ENCODE results near the gene PLA2G4B. TPM values are rescaled to one million over a fixed set of nuclear protein-coding genes. Genes with fewer than 3 reads are reported as not detected.

Gene PLA2G4B
- total RNA-seq, 1 donor from 2014 or later = 8.2 TPM

DNA sequence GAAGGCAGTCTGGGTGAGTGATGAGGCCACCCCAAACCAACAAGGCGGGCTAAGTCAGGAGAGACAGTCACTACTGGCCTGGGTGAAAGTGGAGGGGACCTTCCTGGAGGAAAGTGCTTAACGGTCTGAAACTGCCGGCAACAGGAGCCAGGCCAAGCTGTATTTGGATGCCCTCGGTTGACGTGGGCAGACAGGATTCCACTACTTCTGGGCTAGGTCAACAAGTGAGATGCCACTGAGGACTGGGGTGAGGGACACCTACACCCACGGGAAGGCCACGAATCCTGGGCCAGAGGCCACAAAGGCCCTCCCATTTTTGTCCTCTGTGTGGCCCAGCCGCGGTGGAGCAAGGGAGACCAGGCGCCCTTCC is 42.9 kb downstream of the PLA2G4B start:
- Histone ChIP-seq H3K4me3 (ENCODE audit: low read depth, low read length) (peak overlapping the region; percentile 13), H3K36me3 (ENCODE audit: control insufficient read depth, insufficient read depth, low read length) (no peaks in the 10 kb centered on the region), H3K27me3 (ENCODE audit: control insufficient read depth, insufficient read depth, low read length) (peaks cover 3% of the 10 kb centered on the region)
- TF ChIP-seq, protein P1, sequence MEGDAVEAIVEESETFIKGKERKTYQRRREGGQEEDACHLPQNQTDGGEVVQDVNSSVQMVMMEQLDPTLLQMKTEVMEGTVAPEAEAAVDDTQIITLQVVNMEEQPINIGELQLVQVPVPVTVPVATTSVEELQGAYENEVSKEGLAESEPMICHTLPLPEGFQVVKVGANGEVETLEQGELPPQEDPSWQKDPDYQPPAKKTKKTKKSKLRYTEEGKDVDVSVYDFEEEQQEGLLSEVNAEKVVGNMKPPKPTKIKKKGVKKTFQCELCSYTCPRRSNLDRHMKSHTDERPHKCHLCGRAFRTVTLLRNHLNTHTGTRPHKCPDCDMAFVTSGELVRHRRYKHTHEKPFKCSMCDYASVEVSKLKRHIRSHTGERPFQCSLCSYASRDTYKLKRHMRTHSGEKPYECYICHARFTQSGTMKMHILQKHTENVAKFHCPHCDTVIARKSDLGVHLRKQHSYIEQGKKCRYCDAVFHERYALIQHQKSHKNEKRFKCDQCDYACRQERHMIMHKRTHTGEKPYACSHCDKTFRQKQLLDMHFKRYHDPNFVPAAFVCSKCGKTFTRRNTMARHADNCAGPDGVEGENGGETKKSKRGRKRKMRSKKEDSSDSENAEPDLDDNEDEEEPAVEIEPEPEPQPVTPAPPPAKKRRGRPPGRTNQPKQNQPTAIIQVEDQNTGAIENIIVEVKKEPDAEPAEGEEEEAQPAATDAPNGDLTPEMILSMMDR (IDR thresholded peaks at IDR 0.05; ENCODE audit: insufficient read depth, low read length, severe bottlenecking) = no peak
- no peak for DNase-seq (ENCODE audit: low read depth)
- FAIRE-seq = no peak

DNA sequence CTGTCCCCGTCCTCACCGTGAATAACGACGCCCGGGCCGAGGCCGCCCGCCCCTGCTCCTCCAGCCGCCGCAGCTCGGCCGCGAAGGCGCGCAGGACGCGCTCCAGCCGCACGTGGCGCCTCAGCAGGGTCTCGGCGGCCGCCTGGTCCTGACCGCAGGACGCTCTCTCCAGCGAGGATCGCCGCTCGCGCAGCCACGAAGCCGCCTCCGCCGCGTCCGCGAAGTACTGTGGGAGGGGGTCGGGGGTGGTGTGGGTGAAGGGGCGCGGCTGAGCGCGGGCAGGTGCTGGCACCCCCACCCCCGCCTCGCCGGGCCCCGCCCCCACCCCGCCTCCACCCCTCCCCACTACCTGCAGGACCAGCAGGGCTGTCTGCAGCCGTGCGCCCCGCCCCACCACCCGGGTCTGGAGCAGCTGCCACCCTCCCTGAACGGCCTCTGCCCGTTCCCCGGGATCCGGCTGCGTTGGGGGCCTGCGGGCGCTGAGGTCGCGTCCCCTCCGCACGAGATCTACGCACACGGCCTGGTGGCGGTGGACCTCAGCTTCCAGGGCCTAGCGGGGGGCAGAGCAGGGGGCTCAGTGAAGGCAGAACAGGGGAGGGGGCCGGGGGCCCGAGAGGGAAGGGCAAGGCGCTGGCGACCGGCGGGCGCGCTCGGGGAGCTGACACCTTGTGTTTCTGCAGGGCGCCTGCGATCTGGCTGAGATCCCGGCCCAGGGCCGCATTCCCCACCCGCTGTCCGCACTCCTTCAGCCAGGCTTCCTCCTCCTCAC is 43.5 kb downstream of the PLA2G4B start:
- FAIRE-seq (no peak), DNase-seq (ENCODE audit: low read depth) (no peak)
- Histone ChIP-seq H3K4me3 (ENCODE audit: low read depth, low read length) (peak overlapping the region; percentile 30), H3K27me3 (ENCODE audit: control insufficient read depth, insufficient read depth, low read length) (peaks cover 3% of the 10 kb centered on the region), H3K36me3 (ENCODE audit: control insufficient read depth, insufficient read depth, low read length) (no peaks in the 10 kb centered on the region)
- TF ChIP-seq, protein P1 (IDR thresholded peaks at IDR 0.05; ENCODE audit: insufficient read depth, low read length, severe bottlenecking) = no peak

- DNase-seq (ENCODE audit: low read depth) (peak; percentile 34), FAIRE-seq (no peak)
- peaks cover 3% of the 10 kb centered on the region for H3K27me3 ChIP-seq (ENCODE audit: control insufficient read depth, insufficient read depth, low read length)
- TF ChIP-seq, protein P1 (IDR thresholded peaks at IDR 0.05; ENCODE audit: insufficient read depth, low read length, severe bottlenecking) = no peak
- H3K4me3 ChIP-seq (ENCODE audit: low read depth, low read length) = peak overlapping the region; percentile 30
- no peaks in the 10 kb centered on the region for H3K36me3 ChIP-seq (ENCODE audit: control insufficient read depth, insufficient read depth, low read length)
These were observed 44.2 kb downstream of the PLA2G4B start for GRCh38 chr15:41882689-41883483.

DNA sequence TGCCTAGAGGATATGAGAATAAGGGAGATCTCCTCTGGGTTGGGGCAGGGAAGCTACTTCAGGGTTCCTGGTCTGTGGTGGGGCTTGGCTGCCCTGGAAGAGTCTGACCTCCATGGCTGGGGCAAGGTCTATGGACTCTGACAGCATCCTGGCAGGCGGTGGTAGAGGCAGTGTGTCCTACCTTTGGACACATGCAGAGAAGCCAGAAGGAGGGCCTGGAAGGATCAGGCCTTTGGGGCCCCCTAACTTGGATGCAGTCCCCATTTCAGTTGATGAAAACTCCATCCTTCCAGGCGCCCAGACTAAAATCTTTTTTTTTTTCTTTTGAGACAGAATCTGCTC is 44.8 kb downstream of the PLA2G4B start:
- FAIRE-seq (no peak), DNase-seq (ENCODE audit: low read depth) (no peak)
- Histone ChIP-seq H3K4me3 (ENCODE audit: low read depth, low read length) (no peak overlapping the region), H3K36me3 (ENCODE audit: control insufficient read depth, insufficient read depth, low read length) (no peaks in the 10 kb centered on the region), H3K27me3 (ENCODE audit: control insufficient read depth, insufficient read depth, low read length) (peaks cover 3% of the 10 kb centered on the region)
- TF ChIP-seq, protein P1 (IDR thresholded peaks at IDR 0.05; ENCODE audit: insufficient read depth, low read length, severe bottlenecking) = no peak

GRCh38 chr15:41884458-41884857 is 45.8 kb downstream of the PLA2G4B start:
- no peak for DNase-seq (ENCODE audit: low read depth)
- TF ChIP-seq, protein P1 (IDR thresholded peaks at IDR 0.05; ENCODE audit: insufficient read depth, low read length, severe bottlenecking) = no peak
- Histone ChIP-seq H3K27me3 (ENCODE audit: control insufficient read depth, insufficient read depth, low read length) (peaks cover 3% of the 10 kb centered on the region), H3K36me3 (ENCODE audit: control insufficient read depth, insufficient read depth, low read length) (no peaks in the 10 kb centered on the region), H3K4me3 (ENCODE audit: low read depth, low read length) (no peak overlapping the region)
- no peak for FAIRE-seq
